H9 (cell line): Measurements from ENCODE around the gene IRF2. TPM values are rescaled to one million over a fixed set of nuclear protein-coding genes. Genes with fewer than 3 reads are reported as not detected.

ENCODE experiments used
- DNase-seq: peaks from one replicate; pipeline ENCODE4 v3.0.0-alpha.2; 2017
- H2AFZ ChIP-seq: one replicate; pipeline ENCODE4 v1.6.1; 2013; ENCODE audit warnings: mild to moderate bottlenecking, low read length, control low read depth, moderate library complexity
- H2AK5ac ChIP-seq: 2 replicates; pipeline ENCODE4 v1.6.1; 2013; ENCODE audit warnings: low read length, control low read depth, mixed read lengths; ENCODE audit not compliant: insufficient read length
- H2BK120ac ChIP-seq: one replicate; pipeline ENCODE4 v1.6.1; 2013; ENCODE audit warnings: low read depth, mild to moderate bottlenecking, low read length, control low read depth, inconsistent platforms; ENCODE audit not compliant: poor library complexity, severe bottlenecking
- H2BK12ac ChIP-seq: 2 replicates; pipeline ENCODE4 v1.6.1; 2013; ENCODE audit warnings: low read length, control low read depth, mixed read lengths, low read depth; ENCODE audit not compliant: insufficient read length
- H2BK15ac ChIP-seq: 2 replicates; pipeline ENCODE4 v1.6.1; 2013; ENCODE audit warnings: low read depth, low read length, control low read depth
- H2BK20ac ChIP-seq: one replicate; pipeline ENCODE4 v1.6.1; 2013; ENCODE audit warnings: low read depth, mild to moderate bottlenecking, low read length, control low read depth, inconsistent platforms; ENCODE audit not compliant: poor library complexity, severe bottlenecking
- H2BK5ac ChIP-seq: 2 replicates; pipeline ENCODE4 v1.6.1; 2013; ENCODE audit warnings: low read length, control low read depth, mixed read lengths; ENCODE audit not compliant: insufficient read length
- H3K14ac ChIP-seq: 2 replicates; pipeline ENCODE4 v1.6.1; 2013; ENCODE audit warnings: low read length, control low read depth; ENCODE audit not compliant: insufficient read depth
- H3K18ac ChIP-seq: 2 replicates; pipeline ENCODE4 v1.6.1; 2013; ENCODE audit warnings: low read depth, mild to moderate bottlenecking, mixed read lengths, low read length, control low read depth; ENCODE audit not compliant: insufficient read length
- H3K23ac ChIP-seq: 2 replicates; pipeline ENCODE4 v1.6.1; 2013; ENCODE audit warnings: low read length, control low read depth, mixed read lengths, low read depth; ENCODE audit not compliant: insufficient read length
- H3K23me2 ChIP-seq: 2 replicates; pipeline ENCODE4 v1.6.1; 2013; ENCODE audit warnings: low read depth, mild to moderate bottlenecking, mixed read lengths, low read length, control low read depth; ENCODE audit not compliant: insufficient read length, poor library complexity, severe bottlenecking
- H3K27ac ChIP-seq: 2 replicates; pipeline ENCODE4 v1.5.1; 2013; ENCODE audit warnings: low read length, control low read depth, mixed read lengths, low read depth; ENCODE audit not compliant: insufficient read length
- H3K27me3 ChIP-seq: 2 replicates; pipeline ENCODE4 v1.6.1; 2013; ENCODE audit warnings: low read length, control low read depth, inconsistent platforms; ENCODE audit not compliant: insufficient read depth
- H3K4ac ChIP-seq: 2 replicates; pipeline ENCODE4 v1.6.1; 2013; ENCODE audit warnings: low read depth, mild to moderate bottlenecking, control low read depth, inconsistent platforms, low read length, moderate library complexity
- H3K4me1 ChIP-seq: 2 replicates; pipeline ENCODE4 v1.6.1; 2013; ENCODE audit warnings: low read length, control low read depth, inconsistent platforms; ENCODE audit not compliant: insufficient read depth
- H3K4me2 ChIP-seq: 2 replicates; pipeline ENCODE4 v1.6.1; 2013; ENCODE audit warnings: low read length, control low read depth, mixed read lengths; ENCODE audit not compliant: insufficient read length, insufficient read depth
- H3K56ac ChIP-seq: 2 replicates; pipeline ENCODE4 v1.6.1; 2013; ENCODE audit warnings: low read depth, mild to moderate bottlenecking, mixed read lengths, low read length, control low read depth; ENCODE audit not compliant: insufficient read length
- H3K79me1 ChIP-seq: 2 replicates; pipeline ENCODE4 v1.6.1; 2013; ENCODE audit warnings: low read depth, mild to moderate bottlenecking, moderate library complexity, low read length, control low read depth, inconsistent platforms; ENCODE audit not compliant: insufficient read depth, poor library complexity, severe bottlenecking
- H3K79me2 ChIP-seq: 2 replicates; pipeline ENCODE4 v1.6.1; 2013; ENCODE audit warnings: low read length, control low read depth, inconsistent platforms; ENCODE audit not compliant: insufficient read depth
- H3K9ac ChIP-seq: 2 replicates; pipeline ENCODE4 v1.6.1; 2013; ENCODE audit warnings: low read length, control low read depth, mixed read lengths; ENCODE audit not compliant: insufficient read length; ENCODE audit errors: extremely low read depth
- H3K9me3 ChIP-seq: one replicate; pipeline ENCODE4 v1.6.1; 2013; ENCODE audit warnings: low read depth, low read length, inconsistent platforms; ENCODE audit not compliant: control insufficient read depth
- H3T11ph ChIP-seq: one replicate; pipeline ENCODE4 v1.6.1; 2013; ENCODE audit warnings: mild to moderate bottlenecking, low read length, control low read depth, inconsistent platforms
- H4K20me1 ChIP-seq: one replicate; pipeline ENCODE4 v1.6.1; 2013; ENCODE audit not compliant: control insufficient read depth, insufficient read length, insufficient read depth
- H4K5ac ChIP-seq: 2 replicates; pipeline ENCODE4 v1.6.1; 2013; ENCODE audit warnings: low read depth, mild to moderate bottlenecking, mixed read lengths, low read length, control low read depth; ENCODE audit not compliant: insufficient read length
- H4K8ac ChIP-seq: replicated peaks from 2 replicates; pipeline ENCODE4 v1.6.1; 2013; ENCODE audit warnings: low read length, control low read depth, mixed read lengths, low read depth; ENCODE audit not compliant: insufficient read length
- H4K91ac ChIP-seq: 2 replicates; pipeline ENCODE4 v1.6.1; 2013; ENCODE audit warnings: low read depth, mild to moderate bottlenecking, moderate library complexity, mixed read lengths, low read length, control low read depth; ENCODE audit not compliant: insufficient read length
- H3K27ac Mint-ChIP-seq, 3 experiments: 2 replicates in 2 of 3; 3 replicates in 1 of 3; pipeline ENCODE4 v1.8.0; 2020 to 2021; ENCODE audit warnings: mixed read lengths in 3 of 3, mild to moderate bottlenecking in 1 of 3, moderate library complexity in 1 of 3
- H3K27me3 Mint-ChIP-seq: 2 replicates; pipeline ENCODE4 v1.8.0; 2021; ENCODE audit warnings: low read depth, mild to moderate bottlenecking, moderate library complexity, mixed read lengths
- H3K36me3 Mint-ChIP-seq, 3 experiments: 2 replicates in 2 of 3; 3 replicates in 1 of 3; pipeline ENCODE4 v1.8.0; 2020 to 2021; ENCODE audit warnings: low read depth in 3 of 3, mixed read lengths in 3 of 3; ENCODE audit not compliant: insufficient read depth in 1 of 3
- H3K4me1 Mint-ChIP-seq, 2 experiments: 2 replicates each; pipeline ENCODE4 v1.8.0; 2020; ENCODE audit warnings: mixed read lengths in 2 of 2
- H3K4me3 Mint-ChIP-seq, 2 experiments: 2 replicates in 1 of 2; 3 replicates in 1 of 2; pipeline ENCODE4 v1.8.0; 2020 to 2021; ENCODE audit warnings: mild to moderate bottlenecking in 2 of 2, mixed read lengths in 2 of 2, moderate library complexity in 1 of 2
- H3K9me3 Mint-ChIP-seq, 2 experiments: 2 replicates in 1 of 2; 3 replicates in 1 of 2; pipeline ENCODE4 v1.8.0; 2020; ENCODE audit warnings: mild to moderate bottlenecking in 2 of 2, mixed read lengths in 2 of 2, moderate library complexity in 1 of 2
- WGBS: extraction: QIAGEN DNeasy Blood & Tissue Kit; methylation state at CpG from one replicate; pipeline ENCODE4 v1.1.7; 2013; ENCODE audit warnings: missing lambda C conversion rate, low lambda C conversion rate, mixed read lengths; ENCODE audit not compliant: insufficient read length; ENCODE audit errors: extremely low coverage; 5-methylcytosine and 5-hydroxymethylcytosine counted together
- total RNA-seq: library from RNA; stranded (reverse); gene quantifications from 2 replicates; pipeline ENCODE4 v1.2.1, GENCODE V29; 2021
- TF ChIP-seq, protein P1 (sequence below): fragments of 200-600 bp; sonication (generic); conservative IDR thresholded peaks from 3 replicates; pipeline ENCODE4 v1.8.0; 2021; ENCODE audit warnings: antibody characterized with exemption, mild to moderate bottlenecking

IRF2 gene
- total RNA-seq, 1 experiment from 2014 or later, result 13.5 TPM

DNA sequence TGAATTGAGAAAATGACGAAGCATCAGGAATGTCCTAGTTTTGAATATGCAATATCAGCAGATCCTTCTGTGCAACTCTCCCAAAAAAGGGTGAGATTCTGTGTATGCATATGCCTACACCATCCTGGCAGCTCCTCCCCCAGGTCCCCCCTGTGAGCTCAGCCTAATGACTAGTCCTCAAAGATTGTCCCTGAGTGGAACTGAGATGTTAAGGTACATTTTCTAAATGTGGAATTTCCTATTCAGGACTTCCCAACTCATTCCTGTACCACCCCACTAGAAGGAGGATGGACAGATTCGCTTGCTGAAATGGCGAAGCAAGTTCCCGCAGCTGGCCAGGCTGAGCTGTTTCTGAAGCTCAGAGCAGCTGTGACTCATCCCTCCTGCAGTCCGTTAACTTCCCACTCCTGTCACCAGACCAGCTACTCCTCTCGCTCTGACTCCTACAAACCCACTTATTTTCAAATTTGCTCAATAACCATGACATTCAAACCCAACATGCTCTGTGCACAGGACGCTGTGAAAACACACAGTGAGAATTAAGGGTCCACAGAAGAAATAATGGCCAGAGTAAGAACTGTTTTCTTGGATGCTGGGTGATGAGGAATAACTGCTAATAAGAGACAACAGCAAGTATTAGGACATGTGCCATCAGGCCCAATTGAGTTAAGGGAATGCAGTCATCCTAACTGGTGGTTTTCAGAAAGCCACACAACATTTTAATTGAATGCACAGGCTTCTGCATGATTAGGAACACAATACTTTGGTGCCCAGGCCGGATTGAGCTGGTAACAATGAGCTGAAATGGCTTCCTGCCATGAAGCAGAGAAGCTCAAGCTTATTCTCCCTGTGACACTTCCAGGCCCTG is 40.0 kb upstream of the IRF2 start:
- H4K91ac ChIP-seq, result no peak overlapping the region
- TF ChIP-seq, protein P1, sequence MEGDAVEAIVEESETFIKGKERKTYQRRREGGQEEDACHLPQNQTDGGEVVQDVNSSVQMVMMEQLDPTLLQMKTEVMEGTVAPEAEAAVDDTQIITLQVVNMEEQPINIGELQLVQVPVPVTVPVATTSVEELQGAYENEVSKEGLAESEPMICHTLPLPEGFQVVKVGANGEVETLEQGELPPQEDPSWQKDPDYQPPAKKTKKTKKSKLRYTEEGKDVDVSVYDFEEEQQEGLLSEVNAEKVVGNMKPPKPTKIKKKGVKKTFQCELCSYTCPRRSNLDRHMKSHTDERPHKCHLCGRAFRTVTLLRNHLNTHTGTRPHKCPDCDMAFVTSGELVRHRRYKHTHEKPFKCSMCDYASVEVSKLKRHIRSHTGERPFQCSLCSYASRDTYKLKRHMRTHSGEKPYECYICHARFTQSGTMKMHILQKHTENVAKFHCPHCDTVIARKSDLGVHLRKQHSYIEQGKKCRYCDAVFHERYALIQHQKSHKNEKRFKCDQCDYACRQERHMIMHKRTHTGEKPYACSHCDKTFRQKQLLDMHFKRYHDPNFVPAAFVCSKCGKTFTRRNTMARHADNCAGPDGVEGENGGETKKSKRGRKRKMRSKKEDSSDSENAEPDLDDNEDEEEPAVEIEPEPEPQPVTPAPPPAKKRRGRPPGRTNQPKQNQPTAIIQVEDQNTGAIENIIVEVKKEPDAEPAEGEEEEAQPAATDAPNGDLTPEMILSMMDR, result no peak
- no peak overlapping the region for H2AK5ac ChIP-seq
- H3K79me1 ChIP-seq, result no peaks in the 10 kb centered on the region
- no peak overlapping the region for H2BK20ac ChIP-seq
- DNase-seq, result no peak
- Mint-ChIP-seq H3K9me3 (peaks cover 5 to 15% of the 10 kb centered on the region in 2 experiments; a peak in 4 of 5 replicates), H3K27ac (peak overlapping the region in 1 of 3 experiments; percentile 5; a peak in 1 of 7 replicates), H3K36me3 (peaks cover 0 to 12% (median 6%) of the 10 kb centered on the region in 3 experiments; a peak in 4 of 7 replicates), H3K4me3 (no peak overlapping the region), H3K4me1 (peaks cover 24 to 26% of the 10 kb centered on the region in 2 experiments), H3K27me3 (no peaks in the 10 kb centered on the region; the same call in none of the 2 replicates)
- no peak overlapping the region for H4K8ac ChIP-seq
- no peak overlapping the region for H2BK12ac ChIP-seq
- no peak overlapping the region for H3K56ac ChIP-seq
- H3K9me3 ChIP-seq, result no peaks in the 10 kb centered on the region
- no peak overlapping the region for H3K18ac ChIP-seq
- no peak overlapping the region for H2AFZ ChIP-seq
- H2BK120ac ChIP-seq, result no peak overlapping the region
- no peaks in the 10 kb centered on the region; the same call in 1 of the 2 replicates for H3K4me1 ChIP-seq
- WGBS, result no CpG with 5 or more reads among the region's 8 CpGs
- no peaks in the 10 kb centered on the region for H4K20me1 ChIP-seq
- no peak overlapping the region for H2BK5ac ChIP-seq
- no peak overlapping the region for H3K27ac ChIP-seq
- no peak overlapping the region for H3K14ac ChIP-seq
- no peaks in the 10 kb centered on the region; the same call in 1 of the 2 replicates for H3K27me3 ChIP-seq
- H3K23me2 ChIP-seq, result no peaks in the 10 kb centered on the region
- no peak overlapping the region for H3K23ac ChIP-seq
- H3K79me2 ChIP-seq, result no peaks in the 10 kb centered on the region
- no peak overlapping the region for H4K5ac ChIP-seq
- H3K4ac ChIP-seq, result no peak overlapping the region
- H2BK15ac ChIP-seq, result no peak overlapping the region
- no peak overlapping the region for H3K4me2 ChIP-seq
- H3K9ac ChIP-seq, result no peak overlapping the region
- H3T11ph ChIP-seq, result no peak overlapping the region
